NOMO-1 treated with DMSO at 0.1 percent for 48 hours (cell line): ENCODE results near the gene PIAS3.
"Not testable (repeated sequence)": the region's sequence is repeated elsewhere in the genome, so short reads cannot be mapped to it uniquely, and the experiment has no call there.

ENCODE experiments used
- DNase-seq: peaks from one replicate; lab custom pipeline; 2025; ENCODE audit not compliant: unreplicated experiment; lab: John Stamatoyannopoulos, UW

The PIAS3 gene

GRCh38 chr1:145877923-145878486 is 19.1 kb upstream of the PIAS3 start:
- no peak for DNase-seq

GRCh38 chr1:145874646-145875045 is 15.8 kb upstream of the PIAS3 start:
- DNase-seq: no peak

GRCh38 chr1:145871994-145872924 is 13.4 kb upstream of the PIAS3 start:
- peak; percentile 54 for DNase-seq

- no peak for DNase-seq
These were observed 9.4 kb upstream of the PIAS3 start for GRCh38 chr1:145868232-145868631.

- no peak for DNase-seq
These were observed 4.6 kb upstream of the PIAS3 start for GRCh38 chr1:145863282-145864018.

GRCh38 chr1:145859491-145860023 is 676 bp upstream of the PIAS3 start:
- peak; percentile 75 for DNase-seq

- DNase-seq: no peak
These were observed 512 bp downstream of the PIAS3 start for GRCh38 chr1:145858238-145858900.

GRCh38 chr1:145857170-145857569 is 1.7 kb downstream of the PIAS3 start:
- DNase-seq: no peak

- DNase-seq: no peak
These were observed 3.4 kb downstream of the PIAS3 start for GRCh38 chr1:145855426-145855948.

GRCh38 chr1:145849356-145850160 is 9.3 kb downstream of the PIAS3 start:
- DNase-seq: no peak

- no peak for DNase-seq
These were observed 11.1 kb downstream of the PIAS3 start for GRCh38 chr1:145847827-145848226.

GRCh38 chr1:145846201-145846612 is 12.7 kb downstream of the PIAS3 start:
- DNase-seq: peak; percentile 3

- peak; percentile 36 for DNase-seq
These were observed 13.2 kb downstream of the PIAS3 start, which contains the start of gene NUDT17 for GRCh38 chr1:145845514-145846161. Gene NUDT17, plus strand, starts transcription at chr1:145845630. Its CDS starts 11 bp downstream, at chr1:145845641.

- DNase-seq: peak; percentile 87
These were observed 13.8 kb downstream of the PIAS3 start for GRCh38 chr1:145845144-145845513.

GRCh38 chr1:145843031-145843430 is 15.8 kb downstream of the PIAS3 start:
- DNase-seq: no peak

- no peak for DNase-seq
These were observed 21.2 kb downstream of the PIAS3 start for GRCh38 chr1:145837656-145838055.

- DNase-seq: not testable (repeated sequence)
These were observed 28.1 kb downstream of the PIAS3 start for GRCh38 chr1:145830810-145831209.

GRCh38 chr1:145828367-145829026 is 30.4 kb downstream of the PIAS3 start:
- DNase-seq: no peak

GRCh38 chr1:145827966-145828365 is 30.9 kb downstream of the PIAS3 start:
- no peak for DNase-seq
